VCaP (cell line): ENCODE measurements around the gene DYDC2.

Experiments used
- H3K27ac ChIP-seq: fragments of 450-650 bp; 2 replicates; pipeline ENCODE4 v1.5.1; 2017
- TF ChIP-seq, protein P1 (sequence below): fragments of 450-650 bp; conservative IDR thresholded peaks from 2 replicates; pipeline ENCODE4 v1.5.1; 2017; ENCODE audit warnings: mild to moderate bottlenecking, moderate library complexity

Gene DYDC2, protein sequence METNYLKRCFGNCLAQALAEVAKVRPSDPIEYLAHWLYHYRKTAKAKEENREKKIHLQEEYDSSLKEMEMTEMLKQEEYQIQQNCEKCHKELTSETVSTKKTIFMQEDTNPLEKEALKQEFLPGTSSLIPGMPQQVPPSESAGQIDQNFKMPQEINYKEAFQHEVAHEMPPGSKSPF

DNA sequence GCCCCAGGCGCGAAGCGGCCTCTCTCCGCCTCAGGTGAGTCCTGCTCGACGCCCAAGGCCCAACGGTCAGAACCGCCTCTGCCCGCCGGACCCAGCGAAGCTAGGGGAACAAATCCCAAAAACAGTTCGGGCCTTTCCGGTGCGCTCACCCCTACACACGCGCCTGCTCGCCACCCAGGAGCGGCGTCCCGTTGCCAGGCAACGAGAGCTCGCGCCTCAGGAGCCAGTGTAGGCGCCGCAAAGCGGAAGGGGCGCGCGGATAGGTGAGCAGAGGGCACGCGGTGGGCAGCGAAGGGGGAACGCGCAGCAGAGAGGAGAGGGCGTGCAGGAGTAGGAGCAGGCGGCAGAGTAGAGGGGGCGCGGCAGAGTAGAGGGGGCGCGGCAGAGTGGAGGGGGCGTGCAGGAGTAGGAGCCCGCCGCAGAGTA is at the start of gene DYDC2, which contains the start of gene DYDC1:
DYDC2 (plus strand) TSS at position 219 of the 426 bp plus-strand sequence. CDS start 5,663 bp downstream, outside the sequence.
DYDC1 (minus strand) TSS at position 193 of the 426 bp plus-strand sequence. CDS start 4,154 bp downstream, outside the sequence.
- no peak within 1 kb of the TSS for H3K27ac ChIP-seq
- TF ChIP-seq, protein P1, sequence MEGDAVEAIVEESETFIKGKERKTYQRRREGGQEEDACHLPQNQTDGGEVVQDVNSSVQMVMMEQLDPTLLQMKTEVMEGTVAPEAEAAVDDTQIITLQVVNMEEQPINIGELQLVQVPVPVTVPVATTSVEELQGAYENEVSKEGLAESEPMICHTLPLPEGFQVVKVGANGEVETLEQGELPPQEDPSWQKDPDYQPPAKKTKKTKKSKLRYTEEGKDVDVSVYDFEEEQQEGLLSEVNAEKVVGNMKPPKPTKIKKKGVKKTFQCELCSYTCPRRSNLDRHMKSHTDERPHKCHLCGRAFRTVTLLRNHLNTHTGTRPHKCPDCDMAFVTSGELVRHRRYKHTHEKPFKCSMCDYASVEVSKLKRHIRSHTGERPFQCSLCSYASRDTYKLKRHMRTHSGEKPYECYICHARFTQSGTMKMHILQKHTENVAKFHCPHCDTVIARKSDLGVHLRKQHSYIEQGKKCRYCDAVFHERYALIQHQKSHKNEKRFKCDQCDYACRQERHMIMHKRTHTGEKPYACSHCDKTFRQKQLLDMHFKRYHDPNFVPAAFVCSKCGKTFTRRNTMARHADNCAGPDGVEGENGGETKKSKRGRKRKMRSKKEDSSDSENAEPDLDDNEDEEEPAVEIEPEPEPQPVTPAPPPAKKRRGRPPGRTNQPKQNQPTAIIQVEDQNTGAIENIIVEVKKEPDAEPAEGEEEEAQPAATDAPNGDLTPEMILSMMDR: no peak

DNA sequence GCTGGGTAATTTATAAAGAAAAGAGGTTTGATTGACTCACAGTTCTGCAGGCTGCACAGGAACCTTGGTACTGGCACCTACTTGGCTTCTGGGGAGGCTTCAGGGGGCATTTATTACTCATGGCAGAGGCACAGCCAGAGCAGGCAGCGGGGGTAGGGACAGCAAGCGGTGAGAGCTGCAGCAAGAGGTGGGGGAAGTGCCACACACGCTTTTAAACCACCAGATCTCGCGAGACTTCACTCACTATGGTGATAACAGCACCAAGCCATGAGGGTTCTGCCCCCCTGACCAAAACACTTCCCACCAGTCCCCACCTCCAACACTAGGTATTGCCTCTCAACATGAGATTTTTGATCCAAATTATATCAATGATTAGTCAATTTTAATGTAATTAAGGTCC is 43.1 kb upstream of the DYDC2 start:
- TF ChIP-seq, protein P1: no peak
- H3K27ac ChIP-seq: no peak overlapping the region

DNA sequence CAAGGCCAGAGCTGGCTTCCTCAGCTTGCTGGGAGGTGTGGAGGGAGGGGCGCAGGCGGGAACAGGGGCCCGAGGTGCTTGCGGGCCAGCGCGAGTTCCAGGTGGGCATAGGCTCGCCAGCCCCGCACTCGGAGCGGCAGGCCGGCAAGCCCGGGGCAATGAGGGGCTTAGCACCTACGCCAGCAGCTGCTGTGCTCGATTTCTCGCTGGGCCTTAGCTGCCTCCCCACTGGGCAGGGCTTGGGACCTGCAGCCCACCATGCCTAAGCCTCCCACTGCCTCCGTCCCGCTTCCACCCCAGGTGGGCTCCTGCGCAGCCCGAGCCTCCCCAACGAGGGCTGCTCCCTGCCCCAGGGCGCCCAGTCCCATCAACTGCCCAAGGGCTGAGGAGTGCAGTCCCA is 41.2 kb upstream of the DYDC2 start:
- TF ChIP-seq, protein P1: no peak
- no peak overlapping the region for H3K27ac ChIP-seq

DNA sequence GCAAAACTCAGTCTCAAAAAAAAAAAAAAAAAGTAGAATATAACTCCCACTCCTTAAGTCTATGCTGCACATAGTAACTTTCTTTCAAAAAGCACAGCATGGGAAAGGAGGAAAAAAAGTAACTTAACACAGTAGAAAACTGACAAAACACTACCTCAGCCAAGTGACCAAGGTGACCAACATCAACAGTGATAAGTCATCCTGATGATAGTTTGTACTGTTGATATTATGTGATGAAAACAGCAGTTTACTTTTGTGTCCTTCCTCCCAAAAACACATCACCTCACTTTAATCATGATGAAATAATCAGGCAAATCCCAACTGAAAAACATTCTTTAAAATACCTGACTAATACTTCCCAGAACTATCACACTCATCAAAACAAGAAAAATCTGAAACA is 37.8 kb upstream of the DYDC2 start:
- peak overlapping the region; percentile 79 for H3K27ac ChIP-seq
- TF ChIP-seq, protein P1: no peak

DNA sequence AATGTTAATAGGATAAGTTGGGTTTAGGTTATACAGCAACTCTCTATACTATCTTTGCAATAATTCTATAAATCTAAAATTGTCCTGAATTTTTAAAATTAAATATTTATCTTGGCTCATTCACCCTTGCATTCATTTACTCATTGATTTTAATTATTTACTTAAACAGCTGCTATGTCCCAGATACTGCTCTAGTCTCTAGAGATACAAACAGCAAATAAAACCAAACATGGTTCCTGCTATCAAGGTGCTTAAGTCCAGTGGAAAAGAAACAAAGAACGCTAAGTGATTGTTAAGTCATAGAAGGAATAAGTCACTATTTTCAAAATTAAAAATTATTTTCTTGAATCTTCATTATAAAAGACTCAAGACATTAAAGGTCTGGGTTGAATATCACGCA is 37.3 kb upstream of the DYDC2 start:
- peak overlapping the region; percentile 79 for H3K27ac ChIP-seq
- TF ChIP-seq, protein P1: no peak

DNA sequence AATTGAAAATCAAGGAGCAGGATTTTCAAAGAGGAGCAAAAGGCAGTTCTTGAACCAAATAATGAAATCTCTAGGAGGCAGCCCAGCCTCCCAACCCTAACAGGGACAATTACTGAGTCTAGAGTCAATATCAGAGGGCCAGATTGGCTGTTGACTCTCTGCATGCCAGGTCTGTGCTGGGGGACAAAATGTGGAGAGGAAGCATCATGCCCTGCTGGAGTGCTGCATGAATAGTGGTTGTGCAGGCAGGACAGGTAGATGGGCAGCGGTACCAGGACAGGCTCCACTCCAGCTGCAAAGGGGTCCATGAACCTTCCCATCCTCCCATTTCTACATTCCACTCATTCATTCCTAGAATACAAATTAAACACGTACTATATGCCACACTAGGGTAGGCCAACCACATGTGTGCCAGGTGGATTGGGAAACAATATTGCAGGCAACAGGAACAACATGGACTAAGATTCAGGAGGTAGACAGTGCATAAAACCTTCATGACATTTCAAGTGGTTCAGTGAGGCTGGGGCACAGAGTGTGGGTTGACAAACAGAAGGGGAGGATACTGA is 36.8 kb upstream of the DYDC2 start:
- H3K27ac ChIP-seq: peak overlapping the region; percentile 79
- TF ChIP-seq, protein P1: no peak

DNA sequence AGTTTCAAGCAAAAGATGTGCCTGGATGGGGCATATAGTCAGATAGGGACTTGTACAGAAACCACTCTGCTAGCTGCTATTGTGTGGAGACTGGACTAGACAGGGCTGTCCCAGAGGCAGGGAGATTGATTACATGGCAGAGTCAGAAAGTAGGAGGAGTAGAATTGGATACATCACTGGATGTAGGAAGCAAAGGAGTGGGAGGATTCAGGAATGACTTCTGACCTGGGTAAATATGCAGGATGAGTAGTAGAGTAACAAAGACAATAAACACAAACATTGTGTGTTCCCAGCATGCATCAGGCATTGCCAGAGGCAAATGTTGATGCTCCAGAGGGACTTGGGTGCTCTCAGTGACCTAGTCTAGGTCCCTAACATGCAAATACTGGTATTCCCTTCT is 36.2 kb upstream of the DYDC2 start:
- peak overlapping the region; percentile 79 for H3K27ac ChIP-seq
- TF ChIP-seq, protein P1: no peak
